ENCODE measurements around the gene CPSF7. TPM values are rescaled to one million over a fixed set of nuclear protein-coding genes. Genes with fewer than 3 reads are reported as not detected.

CPSF7 gene
- total RNA-seq, 1 experiment from 2014 or later, result 51.1 TPM

GRCh38 chr11:61378713-61379313, 51.0 kb downstream of the CPSF7 start:
- no TSS peak for BruUV-seq (replicated peaks)
- POLR2A ChIA-PET (ENCODE audit: unreplicated experiment), result interaction anchor here (0.6 to 1.0 kb wide), 2 partner anchors 17 to 65 kb away, joined by 3 to 6 read pairs; partner anchors contain the start of gene CYB561A3
- no peaks in the 10 kb centered on the region for H3K9me2 ChIP-seq (replicated peaks; ENCODE audit: low read length)
- no peak overlapping the region for H3K4me2 ChIP-seq (ENCODE audit: low read length)
- no peaks in the 10 kb centered on the region for H3K27me3 ChIP-seq (ENCODE audit: low read length)
- H3K4me3 ChIP-seq (ENCODE audit: low read length), result no peak overlapping the region
- ATAC-seq (peak; percentile 83), DNase-seq (peak; percentile 77)
- H2AFZ ChIP-seq (ENCODE audit: low read length), result no peak overlapping the region
- no peaks in the 10 kb centered on the region for H3F3A ChIP-seq (ENCODE audit: low read length, unreplicated experiment)
- no peak overlapping the region for H3K27ac ChIP-seq (ENCODE audit: low read length)
- H4K20me1 ChIP-seq (ENCODE audit: low read length), result no peaks in the 10 kb centered on the region
- TF ChIP-seq, protein P1, sequence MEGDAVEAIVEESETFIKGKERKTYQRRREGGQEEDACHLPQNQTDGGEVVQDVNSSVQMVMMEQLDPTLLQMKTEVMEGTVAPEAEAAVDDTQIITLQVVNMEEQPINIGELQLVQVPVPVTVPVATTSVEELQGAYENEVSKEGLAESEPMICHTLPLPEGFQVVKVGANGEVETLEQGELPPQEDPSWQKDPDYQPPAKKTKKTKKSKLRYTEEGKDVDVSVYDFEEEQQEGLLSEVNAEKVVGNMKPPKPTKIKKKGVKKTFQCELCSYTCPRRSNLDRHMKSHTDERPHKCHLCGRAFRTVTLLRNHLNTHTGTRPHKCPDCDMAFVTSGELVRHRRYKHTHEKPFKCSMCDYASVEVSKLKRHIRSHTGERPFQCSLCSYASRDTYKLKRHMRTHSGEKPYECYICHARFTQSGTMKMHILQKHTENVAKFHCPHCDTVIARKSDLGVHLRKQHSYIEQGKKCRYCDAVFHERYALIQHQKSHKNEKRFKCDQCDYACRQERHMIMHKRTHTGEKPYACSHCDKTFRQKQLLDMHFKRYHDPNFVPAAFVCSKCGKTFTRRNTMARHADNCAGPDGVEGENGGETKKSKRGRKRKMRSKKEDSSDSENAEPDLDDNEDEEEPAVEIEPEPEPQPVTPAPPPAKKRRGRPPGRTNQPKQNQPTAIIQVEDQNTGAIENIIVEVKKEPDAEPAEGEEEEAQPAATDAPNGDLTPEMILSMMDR (conservative IDR thresholded peaks at IDR 0.05; ENCODE audit: low read depth, low read length), result no peak
- TF ChIP-seq EZH2 (IDR thresholded peaks at IDR 0.05; ENCODE audit: low read length, unreplicated experiment), result no peak
- TF ChIP-seq EZH2phosphoT487 (IDR thresholded peaks at IDR 0.05; ENCODE audit: borderline replicate concordance, low read length), result no peak
- CTCF ChIA-PET, result no interaction called here
- no peak overlapping the region for H3K9ac ChIP-seq (ENCODE audit: low read length)
- peaks cover 13% of the 10 kb centered on the region for H3K4me1 ChIP-seq (ENCODE audit: insufficient read depth, low read length)
- H3K36me3 ChIP-seq (ENCODE audit: low read depth, low read length), result 0 out of 2 replicates have a peak, but pooled peaks cover 2% of the 10 kb centered on the region
- H3K79me2 ChIP-seq (ENCODE audit: low read length), result no peaks in the 10 kb centered on the region
- intact Hi-C loops (cut with micrococcal nuclease), result no loop called here
- H3K9me3 ChIP-seq (ENCODE audit: low read length), result no peaks in the 10 kb centered on the region

DNA sequence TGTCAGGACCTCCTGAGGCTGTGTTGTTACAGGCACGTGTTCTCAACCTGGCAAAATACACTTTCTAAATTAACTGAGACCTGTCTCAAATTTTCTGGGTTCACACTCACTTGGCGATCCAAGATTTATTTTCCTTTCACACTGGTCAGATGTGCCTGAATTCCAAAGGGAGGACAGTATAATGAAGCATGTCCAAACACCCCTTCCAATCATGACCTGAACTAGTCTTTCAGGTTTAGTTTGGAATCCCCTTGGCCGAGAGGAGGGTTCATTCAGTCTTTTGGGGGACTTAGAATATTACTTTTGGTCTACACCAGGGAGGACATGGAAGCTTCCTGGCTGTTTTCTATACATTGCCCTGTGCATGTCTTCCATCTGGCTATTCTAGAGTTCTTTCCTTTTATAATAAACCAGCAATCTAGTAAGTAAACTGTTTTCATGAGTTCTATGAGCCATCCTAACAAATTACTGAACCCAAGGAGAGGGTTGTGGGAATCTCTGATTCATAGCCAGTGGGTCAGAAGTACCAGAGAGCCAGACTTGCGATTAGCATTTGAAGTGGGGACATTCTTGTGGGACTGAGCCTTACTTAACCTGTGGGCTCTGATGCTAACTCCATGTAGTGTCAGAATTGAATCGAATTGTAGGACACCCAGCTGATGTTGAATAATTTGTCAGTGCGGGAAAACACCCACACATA, 52.2 kb downstream of the CPSF7 start:
- Histone ChIP-seq H4K20me1 (ENCODE audit: low read length) (no peaks in the 10 kb centered on the region), H3K9me3 (ENCODE audit: low read length) (peaks cover 8% of the 10 kb centered on the region; the same call in 1 of the 2 replicates), H3K79me2 (ENCODE audit: low read length) (no peaks in the 10 kb centered on the region), H3K4me3 (ENCODE audit: low read length) (no peak overlapping the region), H3F3A (ENCODE audit: low read length, unreplicated experiment) (no peaks in the 10 kb centered on the region), H3K36me3 (ENCODE audit: low read depth, low read length) (peaks cover 10% of the 10 kb centered on the region), H3K9me2 (replicated peaks; ENCODE audit: low read length) (no peaks in the 10 kb centered on the region), H3K4me1 (ENCODE audit: insufficient read depth, low read length) (peaks cover 13% of the 10 kb centered on the region), H3K9ac (ENCODE audit: low read length) (no peak overlapping the region), H3K27ac (ENCODE audit: low read length) (no peak overlapping the region), H3K4me2 (ENCODE audit: low read length) (no peak overlapping the region), H2AFZ (ENCODE audit: low read length) (no peak overlapping the region), H3K27me3 (ENCODE audit: low read length) (no peaks in the 10 kb centered on the region)
- TF ChIP-seq EZH2 (IDR thresholded peaks at IDR 0.05; ENCODE audit: low read length, unreplicated experiment), result no peak
- no peak for TF ChIP-seq EZH2phosphoT487 (IDR thresholded peaks at IDR 0.05; ENCODE audit: borderline replicate concordance, low read length)
- TF ChIP-seq, protein P1 (conservative IDR thresholded peaks at IDR 0.05; ENCODE audit: low read depth, low read length), result no peak
- ATAC-seq, result no peak
- ChIA-PET CTCF (no interaction called here), POLR2A (ENCODE audit: unreplicated experiment) (no interaction called here)
- no TSS peak for BruUV-seq (replicated peaks)
- intact Hi-C loops (cut with micrococcal nuclease), result no loop called here
- DNase-seq, result no peak

DNA sequence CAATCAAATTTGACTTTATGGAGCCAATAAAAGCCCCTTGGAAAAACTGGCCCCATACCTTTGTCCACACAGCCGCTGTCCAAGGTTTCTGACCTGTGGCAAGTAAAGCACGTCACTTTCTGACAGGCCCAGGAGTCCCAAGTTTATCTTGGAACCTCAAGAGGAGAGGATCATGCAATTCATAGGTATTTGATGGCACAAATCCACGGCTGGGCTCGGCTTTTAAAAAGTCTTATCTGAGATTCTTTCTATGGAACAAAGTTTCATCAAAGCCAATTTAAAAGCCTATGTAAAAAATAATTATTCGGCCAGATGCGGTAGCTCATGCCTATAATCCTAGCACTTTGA, 54.0 kb downstream of the CPSF7 start:
- Histone ChIP-seq H2AFZ (ENCODE audit: low read length) (no peak overlapping the region), H3K4me1 (ENCODE audit: insufficient read depth, low read length) (peaks cover 13% of the 10 kb centered on the region), H3K9ac (ENCODE audit: low read length) (no peak overlapping the region), H3F3A (ENCODE audit: low read length, unreplicated experiment) (no peaks in the 10 kb centered on the region), H3K36me3 (ENCODE audit: low read depth, low read length) (peaks cover 19% of the 10 kb centered on the region), H3K27me3 (ENCODE audit: low read length) (no peaks in the 10 kb centered on the region), H3K9me3 (ENCODE audit: low read length) (peaks cover 16% of the 10 kb centered on the region), H3K27ac (ENCODE audit: low read length) (no peak overlapping the region), H3K4me3 (ENCODE audit: low read length) (no peak overlapping the region), H3K4me2 (ENCODE audit: low read length) (no peak overlapping the region), H3K79me2 (ENCODE audit: low read length) (no peaks in the 10 kb centered on the region), H4K20me1 (ENCODE audit: low read length) (no peaks in the 10 kb centered on the region), H3K9me2 (replicated peaks; ENCODE audit: low read length) (no peaks in the 10 kb centered on the region)
- DNase-seq (no peak), ATAC-seq (no peak; the same call in 1 of the 2 replicates)
- no TSS peak for BruUV-seq (replicated peaks)
- POLR2A ChIA-PET (ENCODE audit: unreplicated experiment), result no interaction called here
- intact Hi-C loops (cut with micrococcal nuclease), result no loop called here
- TF ChIP-seq, protein P1 (conservative IDR thresholded peaks at IDR 0.05; ENCODE audit: low read depth, low read length), result no peak
- TF ChIP-seq EZH2phosphoT487 (IDR thresholded peaks at IDR 0.05; ENCODE audit: borderline replicate concordance, low read length) (no peak), EZH2 (IDR thresholded peaks at IDR 0.05; ENCODE audit: low read length, unreplicated experiment) (no peak)
- CTCF ChIA-PET, result no interaction called here
